SH-SY5Y (cell line): ENCODE measurements around the gene XRCC6.

ENCODE experiments used
- GATA2 ChIP-seq: IDR thresholded peaks from 2 replicates; pipeline ENCODE4 v1.6.1; 2011; ENCODE audit warnings: mild to moderate bottlenecking, low read depth, low read length
- GATA3 ChIP-seq: IDR thresholded peaks from 2 replicates; pipeline ENCODE4 v1.6.1; 2011; ENCODE audit warnings: low read depth, mild to moderate bottlenecking, low read length, moderate library complexity

- no peak for TF ChIP-seq GATA2
- TF ChIP-seq GATA3 = no peak
These were observed 78.4 kb downstream of the XRCC6 start, which contains the start of gene MEI1 for GRCh38 chr22:41699264-41700107.
